ENCODE data around the gene ZNF667. TPM values are rescaled to one million over a fixed set of nuclear protein-coding genes. Genes with fewer than 3 reads are reported as not detected.

The ZNF667 gene
- 3.1 and 4.6 TPM in 2 replicates for total RNA-seq
- 3.2 TPM for polyA plus RNA-seq (2012)

- peak; percentile 45 for DNase-seq (ENCODE audit: low read depth)
Measured at GRCh38 chr19:56476651-56477428, at the start of gene ZNF667. Gene ZNF667 (minus strand): TSS chr19:56477345. CDS start chr19:56462370, 14,975 bp downstream.

GRCh38 chr19:56525214-56525860 is 48.2 kb upstream of the ZNF667 start:
- no peak for DNase-seq (ENCODE audit: low read depth)

GRCh38 chr19:56508290-56508778 is 31.2 kb upstream of the ZNF667 start:
- no peak for DNase-seq (ENCODE audit: low read depth)

- DNase-seq (ENCODE audit: low read depth) = peak; percentile 85
Measured at GRCh38 chr19:56507446-56508289, 30.5 kb upstream of the ZNF667 start, which contains the start of gene ZNF471. Gene ZNF471 (plus strand): TSS chr19:56507855. CDS start chr19:56511572, 3,717 bp downstream.

- DNase-seq (ENCODE audit: low read depth) = no peak
Measured at GRCh38 chr19:56504581-56504980, 27.4 kb upstream of the ZNF667 start.

- no peak for DNase-seq (ENCODE audit: low read depth)
Measured at GRCh38 chr19:56491399-56491798, 14.3 kb upstream of the ZNF667 start.

GRCh38 chr19:56477429-56478338 is 539 bp upstream of the ZNF667 start:
- peak; percentile 86 for DNase-seq (ENCODE audit: low read depth)

- no peak for DNase-seq (ENCODE audit: low read depth)
Measured at GRCh38 chr19:56476093-56476492, 1.1 kb downstream of the ZNF667 start.

- DNase-seq (ENCODE audit: low read depth) = no peak
Measured at GRCh38 chr19:56474308-56474707, 2.8 kb downstream of the ZNF667 start.

- no peak for DNase-seq (ENCODE audit: low read depth)
Measured at GRCh38 chr19:56441206-56441792, 35.8 kb downstream of the ZNF667 start.

- DNase-seq (ENCODE audit: low read depth) = no peak
Measured at GRCh38 chr19:56423985-56424353, 53.2 kb downstream of the ZNF667 start.

- DNase-seq (ENCODE audit: low read depth) = no peak
Measured at GRCh38 chr19:56423276-56423984, 53.7 kb downstream of the ZNF667 start.

GRCh38 chr19:56405062-56405461 is 72.1 kb downstream of the ZNF667 start:
- DNase-seq (ENCODE audit: low read depth) = no peak

- no peak for DNase-seq (ENCODE audit: low read depth)
Measured at GRCh38 chr19:56404705-56405056, 72.5 kb downstream of the ZNF667 start.

GRCh38 chr19:56403764-56404704 is 73.1 kb downstream of the ZNF667 start, which contains the start of gene ZNF583:
Gene ZNF583 (plus strand): TSS chr19:56404332. CDS start chr19:56407115, 2,783 bp downstream.
- DNase-seq (ENCODE audit: low read depth) = peak; percentile 97

- no peak for DNase-seq (ENCODE audit: low read depth)
Measured at GRCh38 chr19:56403261-56403660, 73.9 kb downstream of the ZNF667 start.

- DNase-seq (ENCODE audit: low read depth) = no peak
Measured at GRCh38 chr19:56400485-56400884, 76.7 kb downstream of the ZNF667 start.

GRCh38 chr19:56398809-56399208 is 78.3 kb downstream of the ZNF667 start:
- DNase-seq (ENCODE audit: low read depth) = no peak

All from myocyte (in vitro differentiated cells).